ENCODE results near the gene CA11.

The CA11 gene

DNA sequence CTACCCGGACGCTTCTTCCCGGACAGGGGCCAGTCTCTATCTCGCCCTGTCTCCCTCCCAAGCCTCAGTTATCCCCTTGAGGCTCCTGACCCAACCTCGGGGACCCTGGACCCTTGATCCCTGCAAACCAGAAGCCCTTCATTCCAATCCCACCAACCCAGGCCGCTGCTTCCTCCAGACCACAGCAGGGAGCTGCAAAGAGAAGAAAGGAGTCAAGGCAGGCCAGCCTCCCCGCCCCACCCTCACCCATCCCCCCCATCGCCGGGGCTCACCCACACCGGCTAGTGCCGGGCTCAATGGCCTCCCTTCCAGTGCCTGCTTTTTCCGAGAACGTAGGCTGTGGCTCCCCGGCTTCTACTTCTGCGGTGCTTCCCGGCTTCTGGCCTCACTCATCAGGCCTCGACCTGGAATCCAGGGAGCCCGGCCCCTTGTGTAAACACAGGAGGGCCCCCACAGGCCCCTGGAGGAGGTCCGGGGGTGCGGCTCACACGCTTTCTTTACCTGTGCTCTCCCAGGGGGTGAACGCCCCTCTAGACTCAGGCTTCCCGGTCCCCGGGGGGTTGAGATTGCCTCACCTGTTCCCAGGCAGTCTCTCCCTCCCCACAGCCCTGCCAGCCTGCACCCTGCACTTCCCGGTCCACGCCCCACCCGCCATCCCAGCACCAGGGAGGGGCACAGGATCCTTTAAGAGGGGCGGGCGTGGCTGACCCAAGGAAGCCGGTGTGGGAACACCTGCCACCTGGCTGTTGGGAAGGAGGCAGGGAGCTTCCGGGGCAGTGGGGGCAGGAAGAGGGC lies 31.4 kb downstream of the CA11 start, which contains the start of gene FAM83E:
TSS of gene FAM83E (minus strand) at position 641 of the 795 bp plus-strand sequence. CDS start 1,704 bp downstream, outside the sequence.
- H3K4me3 ChIP-seq (ENCODE audit: low read depth, low read length): no peak within 1 kb of the TSS
- DNase-seq (ENCODE audit: low read depth): peak; percentile 44
- TF ChIP-seq, protein P1, sequence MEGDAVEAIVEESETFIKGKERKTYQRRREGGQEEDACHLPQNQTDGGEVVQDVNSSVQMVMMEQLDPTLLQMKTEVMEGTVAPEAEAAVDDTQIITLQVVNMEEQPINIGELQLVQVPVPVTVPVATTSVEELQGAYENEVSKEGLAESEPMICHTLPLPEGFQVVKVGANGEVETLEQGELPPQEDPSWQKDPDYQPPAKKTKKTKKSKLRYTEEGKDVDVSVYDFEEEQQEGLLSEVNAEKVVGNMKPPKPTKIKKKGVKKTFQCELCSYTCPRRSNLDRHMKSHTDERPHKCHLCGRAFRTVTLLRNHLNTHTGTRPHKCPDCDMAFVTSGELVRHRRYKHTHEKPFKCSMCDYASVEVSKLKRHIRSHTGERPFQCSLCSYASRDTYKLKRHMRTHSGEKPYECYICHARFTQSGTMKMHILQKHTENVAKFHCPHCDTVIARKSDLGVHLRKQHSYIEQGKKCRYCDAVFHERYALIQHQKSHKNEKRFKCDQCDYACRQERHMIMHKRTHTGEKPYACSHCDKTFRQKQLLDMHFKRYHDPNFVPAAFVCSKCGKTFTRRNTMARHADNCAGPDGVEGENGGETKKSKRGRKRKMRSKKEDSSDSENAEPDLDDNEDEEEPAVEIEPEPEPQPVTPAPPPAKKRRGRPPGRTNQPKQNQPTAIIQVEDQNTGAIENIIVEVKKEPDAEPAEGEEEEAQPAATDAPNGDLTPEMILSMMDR (IDR thresholded peaks at IDR 0.05; ENCODE audit: insufficient read depth, low read depth, low read length, missing control alignments): no peak

DNA sequence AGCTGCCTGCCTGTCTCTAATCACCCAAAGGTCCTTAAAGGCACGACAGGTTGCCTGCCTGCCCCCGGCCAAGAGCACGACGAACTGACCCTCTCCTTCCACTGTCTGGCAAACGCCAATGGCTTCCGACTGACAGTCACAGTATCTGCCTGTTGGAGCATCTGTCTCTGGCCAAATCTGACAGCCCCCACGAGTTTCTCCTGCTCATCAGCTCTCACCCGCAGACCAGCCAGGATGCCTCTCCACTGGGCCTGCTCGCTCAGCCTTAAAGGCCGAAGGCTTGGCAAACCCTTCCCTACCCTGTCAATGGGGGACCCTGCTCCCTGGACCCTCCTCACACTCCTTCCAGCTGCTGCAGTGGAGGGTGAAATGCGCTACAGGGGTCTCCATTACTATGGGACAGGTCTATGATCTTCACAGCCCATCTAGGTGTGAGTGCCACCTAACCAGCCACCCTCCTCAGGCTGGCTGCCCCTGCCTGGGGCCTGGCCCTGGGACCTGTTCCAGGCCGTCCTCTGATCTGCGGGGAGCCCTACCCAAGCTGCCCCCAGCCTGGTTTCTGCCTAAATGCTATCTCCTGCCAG lies 32.0 kb downstream of the CA11 start:
- peak; percentile 32 for DNase-seq (ENCODE audit: low read depth)
- TF ChIP-seq, protein P1 (IDR thresholded peaks at IDR 0.05; ENCODE audit: insufficient read depth, low read depth, low read length, missing control alignments): no peak
- H3K4me3 ChIP-seq (ENCODE audit: low read depth, low read length): no peak overlapping the region

DNA sequence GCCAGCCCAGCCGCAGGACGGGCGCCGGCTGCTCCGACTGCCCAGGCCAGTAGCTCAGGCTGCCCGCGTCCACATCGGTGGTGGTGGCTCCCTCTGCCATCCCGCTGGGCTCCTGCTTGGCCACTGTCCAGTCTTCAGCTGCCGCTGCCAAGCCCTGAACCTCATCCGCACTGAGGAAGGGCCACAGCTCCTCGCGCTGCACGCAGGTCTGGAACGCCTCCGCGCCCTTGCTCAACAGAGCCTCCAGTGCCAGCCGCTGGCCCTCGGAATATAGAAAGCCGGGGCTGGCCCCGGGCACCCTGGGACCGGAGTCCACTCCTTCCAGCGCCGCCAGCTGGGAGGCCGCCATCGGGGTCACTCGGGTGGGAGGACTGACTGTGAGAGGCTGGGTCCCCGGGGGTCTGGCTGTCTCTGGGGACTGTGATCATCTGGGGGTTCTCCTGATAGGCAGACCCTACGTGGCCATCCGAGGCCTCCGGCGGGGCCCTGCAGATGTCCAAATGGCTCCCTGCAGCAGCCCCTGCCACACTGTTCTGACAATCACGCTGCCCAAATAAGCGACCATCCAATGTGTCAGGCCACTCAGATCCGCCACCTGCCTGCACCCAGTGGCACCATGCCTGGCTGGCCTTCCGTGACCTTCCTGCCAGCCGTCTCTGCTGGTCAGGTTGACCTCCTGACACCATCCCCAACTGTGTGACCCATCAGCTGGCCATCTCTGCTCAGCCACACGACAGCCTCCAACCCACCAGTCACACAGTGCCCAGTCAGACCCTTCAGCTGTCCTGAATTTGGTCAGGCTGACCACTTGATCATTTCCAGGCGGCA lies 32.7 kb downstream of the CA11 start:
- TF ChIP-seq, protein P1 (IDR thresholded peaks at IDR 0.05; ENCODE audit: insufficient read depth, low read depth, low read length, missing control alignments): no peak
- peak; percentile 26 for DNase-seq (ENCODE audit: low read depth)
- no peak overlapping the region for H3K4me3 ChIP-seq (ENCODE audit: low read depth, low read length)

DNA sequence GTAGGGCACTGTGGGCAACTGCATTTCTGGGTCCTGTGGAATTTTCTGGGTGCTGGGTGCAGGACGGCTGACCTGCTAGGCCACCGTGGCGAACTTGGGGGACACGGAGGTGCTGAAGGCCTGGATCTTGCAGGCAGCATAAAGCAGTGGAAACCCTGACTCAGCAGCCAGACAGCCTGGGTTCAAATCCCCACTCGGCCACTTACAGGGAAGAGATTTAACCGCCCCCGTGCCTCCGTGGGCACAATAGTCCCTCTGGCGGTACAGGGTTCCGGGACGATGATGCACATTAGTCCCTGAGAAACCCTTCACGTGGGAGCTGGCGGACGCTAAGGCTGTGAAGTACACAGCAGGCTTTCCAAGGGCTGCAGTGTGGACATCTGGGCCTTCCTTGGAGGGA lies 34.1 kb downstream of the CA11 start:
- no peak overlapping the region for H3K4me3 ChIP-seq (ENCODE audit: low read depth, low read length)
- no peak for DNase-seq (ENCODE audit: low read depth)
- TF ChIP-seq, protein P1 (IDR thresholded peaks at IDR 0.05; ENCODE audit: insufficient read depth, low read depth, low read length, missing control alignments): no peak

- TF ChIP-seq, protein P1 (IDR thresholded peaks at IDR 0.05; ENCODE audit: insufficient read depth, low read depth, low read length, missing control alignments): no peak
- H3K4me3 ChIP-seq (ENCODE audit: low read depth, low read length): no peak overlapping the region
- DNase-seq (ENCODE audit: low read depth): no peak
Measured at GRCh38 chr19:48609571-48610108, 36.3 kb downstream of the CA11 start.

DNA sequence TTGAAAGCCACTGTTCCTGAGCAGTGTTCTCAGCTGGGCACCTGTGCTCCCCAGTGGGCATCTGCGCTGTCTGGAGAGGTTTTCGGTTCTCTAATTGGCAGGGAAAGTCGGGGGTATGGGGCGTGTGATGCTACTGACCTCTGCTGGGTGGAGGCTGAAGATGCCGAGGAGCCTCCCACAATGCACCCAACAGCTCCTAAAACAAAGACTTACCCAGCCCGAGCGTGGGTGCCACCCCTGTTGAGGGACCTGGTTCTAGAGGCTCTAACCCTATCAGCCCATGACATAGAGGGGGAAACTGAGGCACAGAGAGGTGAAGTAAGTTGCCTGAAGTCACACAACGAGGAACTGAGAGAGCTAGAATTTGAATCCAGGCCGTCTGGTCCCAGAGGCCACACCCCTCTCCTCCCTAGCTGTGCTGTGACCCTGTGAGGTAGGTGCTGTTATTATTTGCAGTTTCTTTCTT lies 37.2 kb downstream of the CA11 start:
- DNase-seq (ENCODE audit: low read depth): peak; percentile 79
- no peak overlapping the region for H3K4me3 ChIP-seq (ENCODE audit: low read depth, low read length)
- TF ChIP-seq, protein P1 (IDR thresholded peaks at IDR 0.05; ENCODE audit: insufficient read depth, low read depth, low read length, missing control alignments): peak; percentile 81
